AG04449 (cell line): Measurements from ENCODE around the gene PAX3.

Experiments used
- CTCF ChIA-PET: fragments of 350-600 bp; formaldehyde crosslinking; extraction: SDS; loops from one replicate; lab custom pipeline; 2021; ENCODE audit warnings: antibody characterized with exemption; lab: Yijun Ruan, JAX
- POLR2A ChIA-PET: fragments of 400-600, 350-600 bp; formaldehyde crosslinking; extraction: SDS; loops from one replicate; lab custom pipeline; 2020; ENCODE audit warnings: antibody characterized with exemption, inconsistent platforms; lab: Yijun Ruan, JAX
- DNase-seq: peaks from one replicate; pipeline ENCODE4 v3.0.0-alpha.2; 2010; ENCODE audit warnings: low read depth, low spot score
- H3K4me3 ChIP-seq: 2 replicates; pipeline ENCODE4 v1.5.1; 2011; ENCODE audit warnings: low read depth, mild to moderate bottlenecking, control low read depth, low read length
- TF ChIP-seq, protein P1 (sequence below): IDR thresholded peaks from one replicate; pipeline ENCODE4 v1.5.1; 2011; ENCODE audit warnings: mild to moderate bottlenecking, moderate library complexity, low read length, control low read depth, inconsistent platforms; ENCODE audit not compliant: insufficient read depth; ENCODE audit errors: missing control alignments

PAX3 gene

GRCh38 chr2:222256250-222256649, 42.5 kb downstream of the PAX3 start:
- ChIA-PET CTCF (no interaction called here), POLR2A (no interaction called here)
- DNase-seq: no peak
- no peak overlapping the region for H3K4me3 ChIP-seq
- TF ChIP-seq, protein P1, sequence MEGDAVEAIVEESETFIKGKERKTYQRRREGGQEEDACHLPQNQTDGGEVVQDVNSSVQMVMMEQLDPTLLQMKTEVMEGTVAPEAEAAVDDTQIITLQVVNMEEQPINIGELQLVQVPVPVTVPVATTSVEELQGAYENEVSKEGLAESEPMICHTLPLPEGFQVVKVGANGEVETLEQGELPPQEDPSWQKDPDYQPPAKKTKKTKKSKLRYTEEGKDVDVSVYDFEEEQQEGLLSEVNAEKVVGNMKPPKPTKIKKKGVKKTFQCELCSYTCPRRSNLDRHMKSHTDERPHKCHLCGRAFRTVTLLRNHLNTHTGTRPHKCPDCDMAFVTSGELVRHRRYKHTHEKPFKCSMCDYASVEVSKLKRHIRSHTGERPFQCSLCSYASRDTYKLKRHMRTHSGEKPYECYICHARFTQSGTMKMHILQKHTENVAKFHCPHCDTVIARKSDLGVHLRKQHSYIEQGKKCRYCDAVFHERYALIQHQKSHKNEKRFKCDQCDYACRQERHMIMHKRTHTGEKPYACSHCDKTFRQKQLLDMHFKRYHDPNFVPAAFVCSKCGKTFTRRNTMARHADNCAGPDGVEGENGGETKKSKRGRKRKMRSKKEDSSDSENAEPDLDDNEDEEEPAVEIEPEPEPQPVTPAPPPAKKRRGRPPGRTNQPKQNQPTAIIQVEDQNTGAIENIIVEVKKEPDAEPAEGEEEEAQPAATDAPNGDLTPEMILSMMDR: no peak

GRCh38 chr2:222255090-222255489, 43.7 kb downstream of the PAX3 start:
- no peak overlapping the region for H3K4me3 ChIP-seq
- ChIA-PET CTCF (no interaction called here), POLR2A (no interaction called here)

DNA sequence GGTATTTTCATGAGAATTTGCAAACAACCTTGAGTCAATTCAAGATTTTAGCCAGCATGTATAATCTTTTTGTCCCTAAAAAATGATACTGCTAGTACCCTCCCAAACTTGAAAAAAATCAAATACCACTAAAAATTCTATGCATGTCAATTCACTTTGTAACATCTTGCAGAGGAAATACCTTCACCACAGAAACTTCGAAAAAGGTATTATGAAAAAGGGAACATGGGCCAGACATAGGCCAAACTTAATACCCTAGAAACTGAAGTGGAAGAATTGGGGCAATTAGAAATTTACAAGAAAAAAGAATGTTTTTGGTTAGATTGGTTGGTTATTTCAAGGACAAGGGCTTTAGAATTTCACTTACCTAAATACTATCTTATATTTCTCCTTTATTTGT, 48.5 kb downstream of the PAX3 start:
- ChIA-PET CTCF (interaction anchor here (0.7 kb wide), 1 partner anchor 689 kb away, joined by 3 read pairs; no protein-coding TSS in a partner anchor), POLR2A (interaction anchor here (0.7 kb wide), 1 partner anchor 49 kb away, joined by 3 read pairs; the partner anchor contains the start of gene PAX3)
- H3K4me3 ChIP-seq: no peak overlapping the region
- TF ChIP-seq, protein P1: no peak
- DNase-seq: no peak

More at GRCh38 chr2:222255090-222255489, 43.7 kb downstream of the PAX3 start:
- TF ChIP-seq, protein P1: no peak
- DNase-seq: no peak

- no peak for DNase-seq
- TF ChIP-seq, protein P1: no peak
- CTCF ChIA-PET: no interaction called here
- no peak overlapping the region for H3K4me3 ChIP-seq
- POLR2A ChIA-PET: no interaction called here
These were observed 49.4 kb downstream of the PAX3 start for GRCh38 chr2:222249444-222249843.

- CTCF ChIA-PET: no interaction called here
- TF ChIP-seq, protein P1: no peak
- no peak for DNase-seq
- POLR2A ChIA-PET: no interaction called here
- H3K4me3 ChIP-seq: no peak overlapping the region
These were observed 50.0 kb downstream of the PAX3 start for GRCh38 chr2:222248818-222249217.

DNA sequence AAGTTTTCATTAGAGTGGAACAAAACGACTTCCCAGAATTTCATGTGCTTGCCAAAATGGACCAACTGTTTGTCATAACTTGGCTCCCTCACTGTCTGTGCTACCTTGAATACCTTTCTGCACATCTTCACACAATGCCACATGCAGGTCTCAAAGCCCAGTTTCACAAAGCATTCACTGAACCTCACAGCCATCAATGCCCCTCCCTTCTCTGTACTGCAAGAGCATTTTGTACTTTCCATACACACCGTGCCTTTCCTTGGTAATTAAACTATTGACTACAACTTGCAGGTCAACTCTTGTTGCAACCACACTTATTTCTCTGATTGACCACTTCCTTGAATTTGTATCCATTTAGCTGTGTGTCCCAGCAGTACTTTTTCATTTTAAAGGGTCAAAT, 50.5 kb downstream of the PAX3 start:
- ChIA-PET CTCF (no interaction called here), POLR2A (no interaction called here)
- TF ChIP-seq, protein P1: no peak
- DNase-seq: no peak
- H3K4me3 ChIP-seq: no peak overlapping the region
